Measurements from ENCODE around the gene CHL1.

The CHL1 gene

GRCh38 chr3:458653-459310 is 262.2 kb downstream of the CHL1 start:
- Histone ChIP-seq H3K79me2 (ENCODE audit: insufficient read depth, low read length) (no peaks in the 10 kb centered on the region), H3K36me3 (ENCODE audit: insufficient read depth, low read length) (no peaks in the 10 kb centered on the region), H3K9me2 (ENCODE audit: low read depth, low read length) (no peaks in the 10 kb centered on the region), H3K27ac (ENCODE audit: low read depth, low read length, poor library complexity, severe bottlenecking) (no peak overlapping the region), H3K4me3 (ENCODE audit: low read depth, low read length, poor library complexity, severe bottlenecking) (no peak overlapping the region), H2AFZ (ENCODE audit: low read length) (no peak overlapping the region), H3F3A (ENCODE audit: insufficient read depth, low read length) (no peaks in the 10 kb centered on the region), H3K9me3 (ENCODE audit: low read length) (no peaks in the 10 kb centered on the region), H3K9ac (ENCODE audit: low read length) (no peak overlapping the region), H3K4me2 (ENCODE audit: low read length) (no peak overlapping the region), H4K20me1 (ENCODE audit: insufficient read depth, low read length) (no peaks in the 10 kb centered on the region), H3K4me1 (ENCODE audit: insufficient read depth, low read length, severe bottlenecking) (peaks cover 14% of the 10 kb centered on the region), H3K27me3 (ENCODE audit: insufficient read depth, low read length) (no peaks in the 10 kb centered on the region)
- TF ChIP-seq EZH2 (IDR thresholded peaks at IDR 0.05; ENCODE audit: borderline replicate concordance, low read length) (no peak), CTCF (IDR thresholded peaks at IDR 0.05; ENCODE audit: low read length) (no peak)
